HepG2 (cell line): ENCODE results near the gene NDUFAF3. TPM values are rescaled to one million over a fixed set of nuclear protein-coding genes. Genes with fewer than 3 reads are reported as not detected.

Experiments
- AHDC1 ChIP-seq: sonication (generic); formaldehyde crosslinking; IDR thresholded peaks from 2 replicates; pipeline ENCODE4 v1.5.1; 2020; ENCODE audit warnings: mild to moderate bottlenecking, missing genetic modification reagents, borderline replicate concordance
- CC2D1A ChIP-seq: sonication (generic); formaldehyde crosslinking; IDR thresholded peaks from 2 replicates; pipeline ENCODE4 v1.8.1; 2023; ENCODE audit warnings: mild to moderate bottlenecking, missing genetic modification reagents
- MIXL1 ChIP-seq: IDR thresholded peaks from 2 replicates; pipeline ENCODE4 v1.6.1; 2016
- MLXIP ChIP-seq: sonication (generic); formaldehyde crosslinking; IDR thresholded peaks from 2 replicates; pipeline ENCODE4 v1.9.0; 2021; ENCODE audit warnings: missing genetic modification reagents, borderline replicate concordance
- PREB ChIP-seq: sonication (generic); formaldehyde crosslinking; IDR thresholded peaks from 2 replicates; pipeline ENCODE4 v1.4.0; 2020; ENCODE audit warnings: missing genetic modification reagents
- RARG ChIP-seq: sonication (generic); formaldehyde crosslinking; IDR thresholded peaks from 2 replicates; pipeline ENCODE4 v1.4.0; 2020; ENCODE audit warnings: low read depth, mild to moderate bottlenecking, missing genetic modification reagents
- TBL1XR1 ChIP-seq: fragments of 150-350 bp; IDR thresholded peaks from 2 replicates; pipeline ENCODE4 v1.6.1; 2014; ENCODE audit warnings: borderline replicate concordance, low read length; ENCODE audit not compliant: partially characterized antibody
- ZNF501 ChIP-seq: sonication (generic); formaldehyde crosslinking; IDR thresholded peaks from 2 replicates; pipeline ENCODE4 v1.5.1; 2020; ENCODE audit warnings: mild to moderate bottlenecking, moderate library complexity, missing genetic modification reagents
- ZNF546 ChIP-seq: sonication (generic); formaldehyde crosslinking; conservative IDR thresholded peaks from 2 replicates; pipeline ENCODE4 v1.8.1; 2023; ENCODE audit warnings: mild to moderate bottlenecking, missing genetic modification reagents
- ZNF547 ChIP-seq: sonication (generic); formaldehyde crosslinking; IDR thresholded peaks from 2 replicates; pipeline ENCODE4 v1.5.1; 2020; ENCODE audit warnings: mild to moderate bottlenecking, missing genetic modification reagents
- polyA plus RNA-seq, 8 experiments: library from polyadenylated mRNA; depleted of rRNA in 3 of 8; stranded (reverse) in 7 of 8; unstranded in 1 of 8; fragments of >200 nt; fragmentation: Illumina TruSeq in 4 of 8; extraction: Trizol in 4 of 8; gene quantifications; 2 replicates each; pipeline versions ENCODE4 v1.2.1 to v1.2.3, GENCODE V29; 2011 to 2016; ENCODE audit warnings: low read depth in 4 of 8, missing spikeins in 1 of 8, mixed read lengths in 1 of 8; ENCODE audit not compliant: insufficient read depth in 1 of 8
- total RNA-seq, 5 experiments: library from RNA; depleted of rRNA; stranded (reverse); fragments of >200 nt; fragmentation: Illumina TruSeq; extraction: Trizol; gene quantifications; 2 replicates each; pipeline ENCODE4 v1.2.3, GENCODE V29; 2016; ENCODE audit warnings: low read depth in 1 of 5
- TF ChIP-seq, protein P1 (sequence below): sonication (generic); formaldehyde crosslinking; IDR thresholded peaks from 2 replicates; pipeline ENCODE4 v1.5.1; 2020; ENCODE audit warnings: mild to moderate bottlenecking, missing genetic modification reagents
- TF ChIP-seq, protein P2 (sequence below): sonication (generic); formaldehyde crosslinking; IDR thresholded peaks from 2 replicates; pipeline ENCODE4 v1.4.0; 2020; ENCODE audit warnings: mild to moderate bottlenecking, missing genetic modification reagents, borderline replicate concordance

Gene NDUFAF3
- total and polyA plus RNA-seq, 2 of the 13 experiments (the other 11 are each of a cell fraction or from before 2014, with no cell fraction given): 39.0 to 50.0 TPM

GRCh38 chr3:49021813-49022687 lies at the start of gene NDUFAF3 (continued):
- TF ChIP-seq AHDC1 (no peak), RARG (CRISPR knock-in tag) (0 out of 2 replicates have a peak, but pooled peaks have one; percentile 5), MLXIP (CRISPR knock-in tag) (peak; percentile 71; the same call in 1 of the 2 replicates), ZNF501 (CRISPR knock-in tag) (peak; percentile 87), TBL1XR1 (no peak), CC2D1A (CRISPR knock-in tag) (no peak), MIXL1 (CRISPR knock-in tag) (no peak; the same call in 1 of the 2 replicates), PREB (CRISPR knock-in tag) (no peak), ZNF547 (CRISPR knock-in tag) (peak; percentile 52), ZNF546 (0 out of 2 replicates have a peak, but pooled peaks have one; percentile 47)
- TF ChIP-seq, protein P1, sequence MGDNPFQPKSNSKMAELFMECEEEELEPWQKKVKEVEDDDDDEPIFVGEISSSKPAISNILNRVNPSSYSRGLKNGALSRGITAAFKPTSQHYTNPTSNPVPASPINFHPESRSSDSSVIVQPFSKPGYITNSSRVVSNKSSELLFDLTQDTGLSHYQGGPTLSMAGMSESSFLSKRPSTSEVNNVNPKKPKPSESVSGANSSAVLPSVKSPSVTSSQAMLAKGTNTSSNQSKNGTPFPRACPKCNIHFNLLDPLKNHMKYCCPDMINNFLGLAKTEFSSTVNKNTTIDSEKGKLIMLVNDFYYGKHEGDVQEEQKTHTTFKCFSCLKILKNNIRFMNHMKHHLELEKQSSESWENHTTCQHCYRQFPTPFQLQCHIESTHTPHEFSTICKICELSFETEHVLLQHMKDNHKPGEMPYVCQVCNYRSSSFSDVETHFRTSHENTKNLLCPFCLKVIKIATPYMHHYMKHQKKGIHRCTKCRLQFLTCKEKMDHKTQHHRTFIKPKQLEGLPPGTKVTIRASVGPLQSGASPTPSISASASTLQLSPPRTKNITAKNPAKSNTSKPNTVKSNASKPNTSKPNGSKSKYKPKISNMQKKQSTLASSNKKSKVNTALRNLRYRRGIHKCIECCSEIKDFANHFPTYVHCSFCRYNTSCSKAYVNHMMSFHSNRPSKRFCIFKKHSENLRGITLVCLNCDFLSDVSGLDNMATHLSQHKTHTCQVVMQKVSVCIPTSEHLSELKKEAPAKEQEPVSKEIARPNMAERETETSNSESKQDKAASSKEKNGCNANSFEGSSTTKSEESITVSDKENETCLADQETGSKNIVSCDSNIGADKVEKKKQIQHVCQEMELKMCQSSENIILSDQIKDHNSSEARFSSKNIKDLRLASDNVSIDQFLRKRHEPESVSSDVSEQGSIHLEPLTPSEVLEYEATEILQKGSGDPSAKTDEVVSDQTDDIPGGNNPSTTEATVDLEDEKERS (CRISPR knock-in tag): no peak; the same call in 1 of the 2 replicates
- TF ChIP-seq, protein P2, sequence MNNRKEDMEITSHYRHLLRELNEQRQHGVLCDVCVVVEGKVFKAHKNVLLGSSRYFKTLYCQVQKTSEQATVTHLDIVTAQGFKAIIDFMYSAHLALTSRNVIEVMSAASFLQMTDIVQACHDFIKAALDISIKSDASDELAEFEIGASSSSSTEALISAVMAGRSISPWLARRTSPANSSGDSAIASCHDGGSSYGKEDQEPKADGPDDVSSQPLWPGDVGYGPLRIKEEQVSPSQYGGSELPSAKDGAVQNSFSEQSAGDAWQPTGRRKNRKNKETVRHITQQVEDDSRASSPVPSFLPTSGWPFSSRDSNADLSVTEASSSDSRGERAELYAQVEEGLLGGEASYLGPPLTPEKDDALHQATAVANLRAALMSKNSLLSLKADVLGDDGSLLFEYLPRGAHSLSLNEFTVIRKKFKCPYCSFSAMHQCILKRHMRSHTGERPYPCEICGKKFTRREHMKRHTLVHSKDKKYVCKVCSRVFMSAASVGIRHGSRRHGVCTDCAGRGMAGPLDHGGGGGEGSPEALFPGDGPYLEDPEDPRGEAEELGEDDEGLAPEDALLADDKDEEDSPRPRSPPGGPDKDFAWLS (CRISPR knock-in tag): no peak
